HL-60 (cell line): ENCODE data around the gene FERMT3.

Source experiments
- CTCF ChIP-seq: IDR thresholded peaks from one replicate; pipeline ENCODE4 v1.5.1; 2011; ENCODE audit warnings: low read length, control low read depth, inconsistent platforms; ENCODE audit not compliant: insufficient read depth
- GABPA ChIP-seq: IDR thresholded peaks from 2 replicates; pipeline ENCODE4 v1.6.1; 2012; ENCODE audit warnings: low read depth
- POLR2AphosphoS5 ChIP-seq: IDR thresholded peaks from 2 replicates; pipeline ENCODE4 v1.6.1; 2012; ENCODE audit warnings: low read depth
- REST ChIP-seq: IDR thresholded peaks from 2 replicates; pipeline ENCODE4 v1.6.1; 2012; ENCODE audit warnings: low read depth; ENCODE audit not compliant: insufficient replicate concordance

GRCh38 chr11:64224891-64225607 is 18.5 kb downstream of the FERMT3 start:
- TF ChIP-seq CTCF: no peak
- TF ChIP-seq POLR2AphosphoS5: no peak; the same call in 1 of the 2 replicates
- no peak for TF ChIP-seq REST
- TF ChIP-seq GABPA: no peak
